ENCODE measurements around the gene GATAD2A. TPM values are rescaled to one million over a fixed set of nuclear protein-coding genes. Genes with fewer than 3 reads are reported as not detected.

The GATAD2A gene
- total and polyA plus RNA-seq, 9 of the 15 experiments (the other 6 are each of a cell fraction or from before 2014, with no cell fraction given), result 2.4 to 226 (median 44.2) TPM

DNA sequence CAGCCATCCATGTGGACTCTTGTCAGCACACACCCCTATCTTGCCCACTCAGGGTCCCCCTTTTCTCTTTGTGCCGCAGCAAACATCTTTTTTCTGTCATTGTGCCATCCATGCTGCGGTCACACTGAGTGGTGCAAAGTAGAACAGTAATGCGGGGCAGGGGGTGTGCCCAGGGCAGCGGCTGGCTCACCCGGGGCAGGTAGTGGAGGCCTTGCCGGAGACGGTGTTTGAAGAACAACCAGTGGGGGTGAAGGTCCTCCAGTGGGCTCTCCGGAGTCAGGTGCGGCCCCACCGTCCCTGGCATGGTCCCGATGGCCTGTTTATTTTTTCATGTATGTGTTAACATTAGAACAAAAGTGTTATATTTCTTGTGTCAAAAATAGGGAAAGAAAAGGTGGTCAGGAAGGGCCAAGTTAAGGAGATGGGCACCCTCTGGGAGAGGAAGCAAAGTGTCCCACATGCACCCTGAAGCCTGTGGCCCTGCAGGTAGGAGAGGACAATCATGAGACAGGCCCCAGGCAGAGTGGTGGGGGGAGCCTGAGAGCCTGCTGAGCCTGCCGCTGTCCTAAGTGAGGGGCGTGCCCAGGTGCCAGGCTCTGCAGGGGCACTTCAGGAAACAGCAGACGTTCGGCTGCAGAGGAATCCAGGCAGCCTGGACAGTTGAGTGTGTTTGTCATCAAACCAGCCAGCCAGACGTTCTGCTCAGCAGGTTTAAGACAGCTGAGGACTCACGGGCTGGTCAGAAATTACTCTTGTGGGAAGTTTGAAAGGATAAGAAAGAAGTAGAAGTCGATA, 97.5 kb downstream of the GATAD2A start:
- ATAC-seq (no peak), DNase-seq (ENCODE audit: extremely low read depth in 1 of 4, low spot score in 3 of 4) (no peak), FAIRE-seq (no peak)
- BruUV-seq (replicated peaks), result no TSS peak
- TF ChIP-seq NCOR1 (IDR thresholded peaks at IDR 0.05) (no peak), POLR2G (IDR thresholded peaks at IDR 0.05; ENCODE audit: low read depth, low read length) (0 out of 2 replicates have a peak, but pooled peaks have one; percentile 15)
- Histone ChIP-seq H3K27ac (ENCODE audit: extremely low read depth, low read depth, low read length) (no peak overlapping the region), H3K4me2 (ENCODE audit: insufficient read depth, low read length) (no peak overlapping the region), H3K9me3 (replicated peaks; ENCODE audit: control insufficient read depth, insufficient read depth, low read depth, low read length) (no peaks in the 10 kb centered on the region), H3K36me3 (ENCODE audit: control insufficient read depth, insufficient read depth, low read length) (peaks cover 96% of the 10 kb centered on the region; the same call in 2 of the 3 replicates), H4K20me1 (replicated peaks; ENCODE audit: control insufficient read depth, insufficient read depth, low read length) (no peaks in the 10 kb centered on the region), H3K4me1 (replicated peaks in 1 of 2; ENCODE audit: control insufficient read depth in 2 of 2, insufficient read depth in 2 of 2, low read length in 2 of 2) (peaks cover 0 to 25% of the 10 kb centered on the region in 2 experiments; a peak in 2 of 5 replicates), H2AFZ (ENCODE audit: low read depth, low read length) (no peak overlapping the region), H3K9ac (ENCODE audit: insufficient read depth in 1 of 2, low read depth in 2 of 2, low read length in 2 of 2) (peak overlapping the region in 1 of 2 experiments; percentile 33; a peak in 1 of 4 replicates), H3K9me1 (ENCODE audit: control insufficient read depth, insufficient read depth, low read length) (no peaks in the 10 kb centered on the region), H3K27me3 (ENCODE audit: control insufficient read depth in 2 of 2, insufficient read depth in 2 of 2, low read length in 2 of 2) (no peaks in the 10 kb centered on the region), H3K79me2 (ENCODE audit: control insufficient read depth, insufficient read depth, low read length) (no peaks in the 10 kb centered on the region), H3K4me3 (no peak overlapping the region)
- ChIA-PET CTCF (ENCODE audit: low intra/inter-chr PET ratio) (no interaction called here), POLR2A (no interaction called here)
- intact Hi-C loops (cut with micrococcal nuclease), result no loop called here
- in situ Hi-C loops (cut with MboI), result no loop called here
- WGBS (ENCODE audit: insufficient coverage, low coverage, missing lambda C conversion rate), result 88% methylated on average over 14 of the region's 18 CpGs
